Activated gamma-delta T cell (primary cell): ENCODE results near the gene SMTN.
"Not testable (repeated sequence)": the region's sequence is repeated elsewhere in the genome, so short reads cannot be mapped to it uniquely, and the experiment has no call there.

ENCODE experiments used
- DNase-seq: peaks from one replicate; lab custom pipeline; 2025; lab: John Stamatoyannopoulos, UW

SMTN gene

GRCh38 chr22:31090217-31091085 is 9.3 kb downstream of the SMTN start:
- no peak for DNase-seq

GRCh38 chr22:31091106-31091975 is 10.2 kb downstream of the SMTN start:
- DNase-seq, result no peak

GRCh38 chr22:31092161-31092560 is 11.0 kb downstream of the SMTN start:
- DNase-seq, result no peak

DNA sequence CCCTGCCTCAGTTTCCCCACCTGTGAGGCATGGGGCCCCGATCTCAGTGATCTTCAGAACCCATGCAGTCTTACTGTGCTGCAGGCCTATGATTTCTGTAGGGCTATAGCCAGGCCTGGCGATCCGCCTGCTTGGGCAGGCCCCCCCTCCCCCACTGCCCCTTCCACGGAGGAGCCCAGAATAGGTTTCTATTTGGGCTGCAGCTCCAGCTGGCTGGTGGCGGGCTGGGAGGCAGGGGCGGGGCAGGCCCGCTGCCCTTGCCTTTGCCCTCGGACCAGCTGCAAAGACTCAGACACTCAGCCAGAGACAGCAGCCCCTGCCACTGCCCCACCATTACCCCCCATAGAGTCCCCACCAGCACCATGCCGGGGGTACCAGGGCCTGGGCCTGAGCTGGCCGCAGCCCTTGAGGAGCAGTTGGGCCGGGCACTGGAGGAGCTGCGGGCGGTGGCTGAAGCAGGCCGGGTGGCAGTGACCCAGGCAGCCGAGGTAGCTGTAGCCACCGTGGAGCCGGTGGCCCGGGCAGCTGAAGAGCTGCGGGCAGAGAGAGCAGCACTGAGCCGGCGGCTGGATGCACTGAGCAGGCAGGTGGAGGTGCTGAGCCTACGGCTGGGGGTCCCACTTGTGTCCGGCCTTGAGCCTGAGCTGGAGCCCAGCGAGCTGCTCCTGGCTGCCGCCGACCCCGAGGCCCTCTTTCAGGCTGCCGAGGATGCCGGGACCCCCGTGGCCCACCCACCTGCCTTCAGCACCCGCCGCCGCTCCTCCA is 12.2 kb downstream of the SMTN start:
- DNase-seq, result no peak

GRCh38 chr22:31094021-31094551 is 13.0 kb downstream of the SMTN start:
- DNase-seq, result no peak

GRCh38 chr22:31094741-31095140 is 13.6 kb downstream of the SMTN start:
- no peak for DNase-seq

GRCh38 chr22:31095637-31096249 is 14.6 kb downstream of the SMTN start:
- no peak for DNase-seq

DNA sequence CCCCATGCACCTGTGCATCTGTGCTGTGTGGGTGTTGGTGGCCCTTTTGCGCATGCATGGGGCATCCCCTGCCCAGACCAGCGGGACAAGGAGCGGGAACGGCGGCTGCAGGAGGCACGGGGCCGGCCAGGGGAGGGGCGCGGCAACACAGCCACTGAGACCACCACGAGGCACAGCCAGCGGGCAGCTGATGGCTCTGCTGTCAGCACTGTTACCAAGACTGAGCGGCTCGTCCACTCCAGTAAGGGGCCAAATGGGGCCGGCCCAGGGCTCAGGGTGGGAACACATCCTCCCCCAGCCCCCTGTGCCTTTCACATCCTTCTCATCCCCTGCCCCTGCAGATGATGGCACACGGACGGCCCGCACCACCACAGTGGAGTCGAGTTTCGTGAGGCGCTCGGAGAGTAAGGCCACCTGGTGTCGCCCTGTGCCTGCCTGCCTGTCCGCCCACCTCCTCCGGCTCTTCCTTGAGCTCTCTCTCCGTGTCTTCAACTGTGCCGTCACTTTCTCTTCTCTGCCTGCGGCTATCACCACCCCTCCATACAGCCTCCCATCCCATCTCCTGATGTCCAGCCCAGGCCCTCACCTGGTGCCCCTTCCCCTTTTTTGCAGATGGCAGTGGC is 15.7 kb downstream of the SMTN start:
- no peak for DNase-seq

DNA sequence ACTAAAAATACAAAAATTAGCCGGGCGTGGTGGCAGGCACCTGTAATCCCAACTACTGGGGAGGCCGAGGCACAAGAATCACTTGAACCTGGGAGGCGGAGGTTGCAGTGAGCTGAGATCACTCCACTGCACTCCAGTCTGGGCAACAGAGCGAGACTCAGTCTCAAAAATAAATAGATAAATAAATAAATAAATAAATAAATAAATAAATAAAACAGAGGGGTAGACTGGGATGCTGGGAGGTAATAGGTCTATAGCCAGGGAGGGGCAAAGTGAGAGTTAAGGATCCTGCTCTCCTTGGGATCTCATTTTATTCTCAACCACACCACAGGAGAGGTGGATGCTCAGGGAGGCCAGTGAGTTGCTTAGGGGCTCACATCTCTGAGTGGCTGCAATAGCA is 16.4 kb downstream of the SMTN start:
- DNase-seq, result not testable (repeated sequence)

DNA sequence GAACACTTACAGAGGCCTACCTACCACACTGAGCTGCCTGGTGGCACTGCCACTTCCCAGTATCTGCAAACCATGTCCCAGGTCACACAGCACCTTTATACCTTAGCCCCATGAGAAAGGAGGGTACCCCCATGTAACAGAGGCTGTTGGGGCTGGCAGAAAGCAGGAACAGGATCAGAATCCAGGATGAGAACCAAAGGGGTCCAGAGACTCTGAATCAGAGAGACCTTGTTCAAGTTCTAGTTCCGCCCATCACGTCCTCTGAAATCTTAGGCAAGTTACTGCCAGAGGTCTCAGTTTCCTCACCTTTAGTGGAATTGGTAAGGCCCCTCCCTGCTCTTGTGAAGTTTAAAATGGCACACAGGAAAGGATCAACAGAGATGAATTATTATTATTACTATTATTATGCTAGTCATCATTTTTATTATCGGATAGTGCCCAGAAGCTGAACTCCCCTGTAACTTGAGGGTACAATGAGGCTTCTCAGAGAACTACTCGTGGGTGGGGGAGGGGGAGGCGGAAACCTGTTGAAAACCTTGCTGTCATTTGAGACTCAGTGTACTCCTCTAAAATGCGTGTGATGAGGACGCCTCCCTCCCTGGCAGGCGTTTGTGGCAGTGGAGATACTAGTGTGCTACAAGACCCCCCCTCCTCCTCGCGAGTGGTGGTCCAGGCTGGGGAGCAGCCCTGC is 17.0 kb downstream of the SMTN start:
- no peak for DNase-seq

- no peak for DNase-seq
Measured at GRCh38 chr22:31098632-31099110, 17.6 kb downstream of the SMTN start.

DNA sequence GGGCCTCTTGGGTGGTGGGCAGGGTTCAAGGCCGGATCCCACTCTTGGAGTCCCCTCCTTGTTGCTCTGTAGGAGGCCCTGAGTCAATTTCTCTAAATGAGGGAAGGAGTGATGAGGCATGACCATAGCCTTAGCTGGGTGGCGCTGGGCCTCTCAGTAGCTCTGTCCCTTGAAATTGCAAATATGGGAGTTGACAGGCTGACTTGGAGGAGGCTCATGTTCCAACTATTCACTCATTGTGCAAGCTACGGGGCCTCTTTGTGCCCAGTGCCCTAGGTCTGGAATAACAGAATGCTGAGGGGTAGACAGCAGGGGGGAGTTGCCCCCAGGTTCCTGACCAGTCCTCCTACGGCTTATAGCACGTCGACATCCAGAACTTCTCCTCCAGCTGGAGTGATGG is 18.3 kb downstream of the SMTN start:
- DNase-seq, result no peak

DNA sequence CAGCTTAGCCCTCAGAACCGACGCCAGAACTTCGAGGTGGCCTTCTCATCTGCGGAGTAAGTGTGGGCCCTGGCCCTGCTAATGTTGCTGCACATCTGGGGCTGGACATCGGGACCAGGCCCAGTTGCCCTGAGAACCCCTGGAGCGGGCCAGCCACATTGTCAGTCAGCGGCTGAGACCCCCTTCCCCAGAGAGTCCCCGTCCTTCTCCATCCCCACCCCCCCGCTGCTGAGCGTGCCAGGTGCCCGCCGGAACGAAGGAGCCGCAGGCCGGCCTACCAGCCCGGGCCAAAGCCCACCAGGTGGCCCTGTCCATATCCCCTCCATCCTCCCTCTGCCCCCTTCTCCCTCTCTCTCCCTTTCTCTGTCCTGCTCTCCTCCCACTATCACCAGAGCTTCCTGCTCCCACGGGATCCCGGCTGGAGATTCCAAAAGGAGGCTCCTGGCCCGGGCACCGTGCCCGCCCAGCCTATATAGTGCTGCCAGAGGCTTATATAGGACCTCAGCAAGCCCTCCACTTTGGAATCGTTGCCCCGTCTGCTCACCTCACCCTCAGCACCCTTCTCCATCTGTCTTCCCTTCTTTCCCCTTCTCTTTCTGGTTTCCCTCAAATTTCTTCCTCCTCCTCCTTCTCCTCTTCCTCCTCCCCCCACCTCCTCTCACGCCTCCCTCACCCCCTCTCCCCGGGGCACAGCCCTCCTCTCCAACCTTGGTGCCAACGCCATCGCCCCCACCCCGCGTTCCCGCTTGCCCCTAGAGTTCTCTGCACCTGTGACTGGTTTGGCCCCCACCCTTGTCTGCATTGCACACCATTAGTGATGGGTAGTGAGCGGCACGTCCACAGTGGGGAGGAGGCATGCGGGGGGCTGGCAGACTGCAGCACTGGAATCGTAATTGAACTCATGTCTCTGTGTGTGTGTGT is 19.0 kb downstream of the SMTN start:
- no peak for DNase-seq

- no peak for DNase-seq
Measured at GRCh38 chr22:31100762-31101525, 19.8 kb downstream of the SMTN start.

DNA sequence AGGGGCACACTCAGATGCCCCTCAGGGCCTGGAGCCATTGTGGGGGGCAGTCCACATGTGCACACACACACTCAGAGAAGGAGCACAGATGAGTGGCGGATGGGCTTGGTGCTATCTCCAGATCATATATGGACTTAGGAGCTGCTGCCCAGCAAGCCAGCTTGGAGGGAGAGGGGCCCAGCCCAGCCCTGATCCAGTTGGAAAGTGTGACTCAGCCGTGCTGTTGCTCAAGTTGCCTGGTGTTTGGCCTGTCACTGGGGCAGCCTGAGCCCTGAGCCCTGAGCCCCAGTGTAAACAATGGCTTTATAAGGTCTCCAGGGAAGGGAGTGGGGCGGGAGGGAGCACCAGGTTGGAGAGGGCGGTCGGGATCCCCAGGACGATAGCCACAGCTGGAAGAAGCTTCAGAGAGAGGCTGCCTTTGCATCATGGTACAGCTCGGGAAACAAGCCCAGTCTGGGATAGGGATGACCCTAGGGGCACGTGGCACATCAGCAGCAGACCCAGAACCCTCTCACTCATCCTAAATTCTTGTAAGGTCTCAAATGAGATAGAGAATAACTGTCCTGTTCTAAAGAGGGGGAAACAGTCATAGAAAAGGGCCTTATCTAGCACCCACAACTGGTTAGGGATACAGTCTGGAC is 21.4 kb downstream of the SMTN start:
- DNase-seq, result no peak

GRCh38 chr22:31103111-31103510 is 22.0 kb downstream of the SMTN start:
- DNase-seq, result no peak

DNA sequence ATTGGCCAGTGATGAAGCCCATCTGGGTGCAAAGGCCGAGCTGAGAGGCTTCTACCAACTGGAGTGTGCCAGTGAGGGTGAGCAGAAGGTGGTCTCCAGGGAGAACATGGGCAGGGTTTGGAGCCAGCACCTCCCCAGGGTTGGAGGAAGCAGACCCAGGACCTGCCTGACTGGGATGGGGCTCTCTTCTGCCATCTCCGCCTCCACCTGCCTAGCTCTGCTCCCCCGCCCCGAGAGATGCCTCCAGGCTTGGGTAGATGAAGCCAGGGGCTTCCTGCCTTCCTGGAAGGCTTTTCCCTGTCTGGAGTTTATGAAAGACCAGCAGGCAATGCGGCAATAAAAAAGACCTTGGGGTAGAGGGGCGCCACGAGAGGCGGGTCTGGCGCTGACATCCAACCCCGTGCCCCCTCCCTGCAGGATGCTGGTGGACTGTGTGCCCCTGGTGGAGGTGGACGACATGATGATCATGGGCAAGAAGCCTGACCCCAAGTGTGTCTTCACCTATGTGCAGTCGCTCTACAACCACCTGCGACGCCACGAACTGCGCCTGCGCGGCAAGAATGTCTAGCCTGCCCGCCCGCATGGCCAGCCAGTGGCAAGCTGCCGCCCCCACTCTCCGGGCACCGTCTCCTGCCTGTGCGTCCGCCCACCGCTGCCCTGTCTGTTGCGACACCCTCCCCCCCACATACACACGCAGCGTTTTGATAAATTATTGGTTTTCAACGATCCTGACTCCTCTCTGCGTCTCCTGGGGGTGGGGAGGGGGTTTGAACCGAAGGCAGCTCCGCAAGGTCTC is 23.0 kb downstream of the SMTN start:
- no peak for DNase-seq
